ENCODE results near the gene JAG2. TPM values are rescaled to one million over a fixed set of nuclear protein-coding genes. Genes with fewer than 3 reads are reported as not detected.
A peak's percentile ranks its signal among the peaks of the same experiment; 100 is the strongest.

JAG2 gene
- total and polyA plus RNA-seq, 12 donors, result 18.5 to 45.5 (median 26.3) TPM

- no peak for DNase-seq
- intact Hi-C loops (cut with DNase I), result loop anchor here in 9 of 10 donors (5.0 to 10.0 kb wide), 11 partner anchors 60 to 262 kb away; partner anchors contain the start of gene JAG2 (in 5 of the 9)
- Histone ChIP-seq H3K4me1 (peaks cover 26 to 61% (median 51%) of the 10 kb centered on the region in 9 donors), H3K36me3 (no peaks in the 10 kb centered on the region), H3K4me3 (peak overlapping the region in 9 of 10 donors; percentile 62 to 85 (median 69)), H3K27ac (peak overlapping the region; percentile 15 to 91 (median 86)), H3K9me3 (no peaks in the 10 kb centered on the region), H3K27me3 (peaks cover 0 to 42% (median under 1%) of the 10 kb centered on the region in 7 donors)
- WGBS, 2 donors, result 51 to 57% methylated on average over 24 to 25 of the region's 25 CpGs
- TF ChIP-seq, protein P1, sequence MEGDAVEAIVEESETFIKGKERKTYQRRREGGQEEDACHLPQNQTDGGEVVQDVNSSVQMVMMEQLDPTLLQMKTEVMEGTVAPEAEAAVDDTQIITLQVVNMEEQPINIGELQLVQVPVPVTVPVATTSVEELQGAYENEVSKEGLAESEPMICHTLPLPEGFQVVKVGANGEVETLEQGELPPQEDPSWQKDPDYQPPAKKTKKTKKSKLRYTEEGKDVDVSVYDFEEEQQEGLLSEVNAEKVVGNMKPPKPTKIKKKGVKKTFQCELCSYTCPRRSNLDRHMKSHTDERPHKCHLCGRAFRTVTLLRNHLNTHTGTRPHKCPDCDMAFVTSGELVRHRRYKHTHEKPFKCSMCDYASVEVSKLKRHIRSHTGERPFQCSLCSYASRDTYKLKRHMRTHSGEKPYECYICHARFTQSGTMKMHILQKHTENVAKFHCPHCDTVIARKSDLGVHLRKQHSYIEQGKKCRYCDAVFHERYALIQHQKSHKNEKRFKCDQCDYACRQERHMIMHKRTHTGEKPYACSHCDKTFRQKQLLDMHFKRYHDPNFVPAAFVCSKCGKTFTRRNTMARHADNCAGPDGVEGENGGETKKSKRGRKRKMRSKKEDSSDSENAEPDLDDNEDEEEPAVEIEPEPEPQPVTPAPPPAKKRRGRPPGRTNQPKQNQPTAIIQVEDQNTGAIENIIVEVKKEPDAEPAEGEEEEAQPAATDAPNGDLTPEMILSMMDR (IDR thresholded peaks at IDR 0.05), result no peak
- peak in 4 of 8 donors; percentile 1 to 16 (median 6) for ATAC-seq
Observed at GRCh38 chr14:105092171-105093037, 76.2 kb downstream of the JAG2 start.

DNA sequence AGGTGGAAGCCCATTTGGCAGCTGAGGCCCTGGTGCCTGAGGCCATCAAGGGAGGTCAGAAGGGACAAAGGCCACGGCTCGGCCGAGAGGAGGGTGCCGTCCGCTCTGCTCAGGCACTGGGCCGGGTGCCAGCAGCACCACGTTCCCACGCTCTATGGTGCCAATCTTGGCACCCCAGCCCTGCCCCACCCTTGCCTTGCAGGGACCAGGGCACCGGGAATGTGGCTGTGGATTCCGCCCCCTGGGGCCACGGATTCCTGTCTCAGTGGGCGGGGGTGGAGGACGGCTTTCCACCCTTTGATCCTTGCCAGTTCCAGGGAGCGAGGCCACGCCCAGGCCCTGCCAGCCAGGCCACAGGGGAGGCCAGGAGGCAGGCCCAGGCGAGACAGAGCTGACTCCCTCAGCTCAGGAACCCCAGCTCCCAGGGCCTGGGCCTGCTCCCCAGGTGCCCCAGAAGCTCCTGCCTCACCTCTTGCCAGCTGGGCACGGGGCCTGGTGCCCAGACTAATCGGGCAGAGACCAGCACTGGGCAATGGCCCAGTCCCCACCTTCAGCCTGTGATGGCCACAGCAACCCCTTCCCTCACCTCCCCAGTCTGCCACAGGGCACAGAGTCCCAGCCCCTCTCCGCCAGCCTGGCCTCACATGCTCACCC is 76.9 kb downstream of the JAG2 start:
- TF ChIP-seq, protein P1 (IDR thresholded peaks at IDR 0.05), result no peak
- peak; percentile 82 to 84 for DNase-seq
- peak; percentile 23 to 66 (median 58) for ATAC-seq
- H3K36me3 ChIP-seq, result no peaks in the 10 kb centered on the region
- peak overlapping the region; percentile 15 to 91 (median 86) for H3K27ac ChIP-seq
- peaks cover 0 to 48% (median 6%) of the 10 kb centered on the region in 7 donors for H3K27me3 ChIP-seq
- 38 to 40% methylated on average over 19 of the region's 19 CpGs for WGBS, 2 donors
- H3K4me3 ChIP-seq, result peak overlapping the region in 1 of 10 donors; percentile 68
- H3K4me1 ChIP-seq, result peaks cover 26 to 68% (median 57%) of the 10 kb centered on the region in 9 donors
- no peaks in the 10 kb centered on the region for H3K9me3 ChIP-seq
- intact Hi-C loops (cut with DNase I), result loop anchor here in 9 of 10 donors (2.0 to 10.0 kb wide), 14 partner anchors 61 to 263 kb away; partner anchors contain the start of gene JAG2 (in 5 of the 9)

DNA sequence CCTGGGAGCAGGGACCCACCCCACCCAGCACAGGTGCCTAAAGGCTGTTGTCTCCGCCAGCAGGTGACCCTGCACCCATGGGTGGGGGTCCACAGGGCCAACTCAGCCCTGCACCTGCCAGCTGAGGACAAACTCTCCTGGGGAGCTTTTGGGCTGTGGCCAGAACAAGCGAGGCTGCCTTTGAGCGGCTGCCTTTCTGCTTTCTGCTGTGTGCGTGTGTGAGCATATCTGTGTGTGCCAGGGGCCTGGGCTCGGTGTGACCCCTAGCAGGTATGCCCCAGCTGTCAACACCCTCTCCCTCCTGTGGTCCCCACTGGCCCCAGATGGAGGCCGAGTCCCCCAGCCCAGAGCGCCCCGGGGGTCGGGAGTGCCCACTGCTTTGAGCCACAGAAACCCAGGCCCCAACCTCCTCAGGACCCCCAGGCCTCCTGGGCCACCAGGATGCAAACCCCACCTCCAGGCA is 77.5 kb downstream of the JAG2 start:
- intact Hi-C loops (cut with DNase I), result loop anchor here in 9 of 10 donors (2.0 to 10.0 kb wide), 14 partner anchors 61 to 264 kb away; partner anchors contain the start of gene JAG2 (in 5 of the 9)
- no peak overlapping the region for H3K4me3 ChIP-seq
- DNase-seq (no peak), ATAC-seq (peak in 3 of 8 donors; percentile 1 to 9 (median 1))
- H3K9me3 ChIP-seq, result no peaks in the 10 kb centered on the region
- H3K4me1 ChIP-seq, result peaks cover 26 to 72% (median 61%) of the 10 kb centered on the region in 9 donors
- TF ChIP-seq, protein P1 (IDR thresholded peaks at IDR 0.05), result no peak
- H3K27ac ChIP-seq, result peak overlapping the region; percentile 4 to 91 (median 86)
- no peaks in the 10 kb centered on the region for H3K36me3 ChIP-seq
- H3K27me3 ChIP-seq, result peaks cover 0 to 48% (median 6%) of the 10 kb centered on the region in 7 donors
- WGBS, 2 donors, result 67 to 68% methylated on average over 9 of the region's 9 CpGs

Small RNAs within 50 kb of the gene (microRNA-seq; reads per million reads assigned to microRNA genes)
- gene MIR6765, result 0 reads per million in 2 donors

Other genes with a start within 250 kb of the JAG2 start
- under 1 TPM in 9 of 10 donors, not detected in 1; 0.23 to 0.91 (median 0.50) TPM for gene PLD4, start 243.9 kb downstream of the JAG2 start, total RNA-seq
- gene PLD4, start 243.9 kb downstream of the JAG2 start, polyA plus RNA-seq, result under 1 TPM; 0.07 to 0.13 TPM
- 10 to 100 TPM in 1 of 10 donors, 1 to 10 TPM in 9; 1.1 to 29.5 (median 2.6) TPM for gene AHNAK2, start 190.4 kb downstream of the JAG2 start, total RNA-seq
- gene AHNAK2, start 190.4 kb downstream of the JAG2 start, polyA plus RNA-seq, result 1 to 10 TPM; 3.5 to 4.0 TPM
- gene CLBA1, start 183.0 kb downstream of the JAG2 start, total RNA-seq, result 1 to 10 TPM; 1.2 to 3.1 (median 2.4) TPM
- 1 to 10 TPM; 2.9 to 3.5 TPM for gene CLBA1, start 183.0 kb downstream of the JAG2 start, polyA plus RNA-seq
- gene CDCA4, start 147.7 kb downstream of the JAG2 start, total RNA-seq, result 1 to 10 TPM; 1.5 to 6.4 (median 2.0) TPM
- 1 to 10 TPM; 2.7 to 3.2 TPM for gene CDCA4, start 147.7 kb downstream of the JAG2 start, polyA plus RNA-seq
- 1 to 10 TPM in 2 of 10 donors, under 1 TPM in 8; 0.19 to 4.1 (median 0.82) TPM for gene GPR132, start 103.3 kb downstream of the JAG2 start, total RNA-seq
- gene GPR132, start 103.3 kb downstream of the JAG2 start, polyA plus RNA-seq, result under 1 TPM; 0.35 to 0.88 TPM
- 10 to 100 TPM; 18.9 to 33.9 (median 29.6) TPM for gene NUDT14, start 12.5 kb upstream of the JAG2 start, total RNA-seq
- 10 to 100 TPM; 15.1 to 31.1 TPM for gene NUDT14, start 12.5 kb upstream of the JAG2 start, polyA plus RNA-seq
- gene BTBD6, start 79.8 kb upstream of the JAG2 start, total RNA-seq, result 10 to 100 TPM; 28.1 to 49.7 (median 32.2) TPM
- gene BTBD6, start 79.8 kb upstream of the JAG2 start, polyA plus RNA-seq, result 10 to 100 TPM; 40.9 to 58.2 TPM
- 10 to 100 TPM; 12.7 to 18.9 (median 16.2) TPM for gene BRF1, start 132.2 kb upstream of the JAG2 start, total RNA-seq
- 10 to 100 TPM; 12.9 to 30.8 TPM for gene BRF1, start 132.2 kb upstream of the JAG2 start, polyA plus RNA-seq
- gene PACS2, start 146.0 kb upstream of the JAG2 start, total RNA-seq, result 10 to 100 TPM; 41.8 to 78.9 (median 54.6) TPM
- gene PACS2, start 146.0 kb upstream of the JAG2 start, polyA plus RNA-seq, result 100 to 1,000 TPM in 1 of 2 donors, 10 to 100 TPM in 1; 42.9 to 123 TPM
- 1 to 10 TPM in 4 of 10 donors, under 1 TPM in 4, not detected in 2; 0.42 to 2.0 (median 1.00) TPM for gene TEX22, start 229.8 kb upstream of the JAG2 start, total RNA-seq
- under 1 TPM; 0.07 to 0.22 TPM for gene TEX22, start 229.8 kb upstream of the JAG2 start, polyA plus RNA-seq